Measurements from ENCODE around the gene ATP11A.

ATP11A gene

DNA sequence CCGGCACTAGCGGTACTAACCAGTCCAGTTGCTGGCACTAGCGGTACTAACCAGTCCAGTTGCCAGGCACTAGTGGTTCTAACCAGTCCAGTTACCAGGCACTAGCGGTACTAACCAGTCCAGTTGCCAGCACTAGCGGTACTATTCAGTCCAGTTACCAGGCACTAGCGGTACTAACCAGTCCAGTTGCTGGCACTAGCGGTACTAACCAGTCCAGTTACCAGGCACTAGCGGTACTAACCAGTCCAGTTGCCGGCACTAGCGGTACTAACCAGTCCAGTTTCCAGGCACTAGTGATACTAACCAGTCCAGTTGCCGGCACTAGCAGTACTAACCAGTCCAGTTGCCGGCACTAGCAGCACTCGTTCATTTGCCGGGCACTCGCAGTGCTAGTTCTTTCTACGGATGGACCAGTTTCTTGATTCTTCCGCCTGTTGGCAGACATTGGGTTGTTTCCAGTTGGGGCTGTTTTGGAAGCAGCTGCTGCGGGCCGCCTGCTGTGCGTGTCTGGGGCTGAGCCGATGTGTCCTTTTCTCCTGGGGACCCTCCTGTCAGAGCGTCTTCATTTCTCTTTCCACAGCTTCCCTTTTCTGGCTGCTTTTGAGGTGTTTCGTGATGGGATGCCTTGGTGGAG, 155.8 kb downstream of the ATP11A start:
- TF ChIP-seq, protein P1, sequence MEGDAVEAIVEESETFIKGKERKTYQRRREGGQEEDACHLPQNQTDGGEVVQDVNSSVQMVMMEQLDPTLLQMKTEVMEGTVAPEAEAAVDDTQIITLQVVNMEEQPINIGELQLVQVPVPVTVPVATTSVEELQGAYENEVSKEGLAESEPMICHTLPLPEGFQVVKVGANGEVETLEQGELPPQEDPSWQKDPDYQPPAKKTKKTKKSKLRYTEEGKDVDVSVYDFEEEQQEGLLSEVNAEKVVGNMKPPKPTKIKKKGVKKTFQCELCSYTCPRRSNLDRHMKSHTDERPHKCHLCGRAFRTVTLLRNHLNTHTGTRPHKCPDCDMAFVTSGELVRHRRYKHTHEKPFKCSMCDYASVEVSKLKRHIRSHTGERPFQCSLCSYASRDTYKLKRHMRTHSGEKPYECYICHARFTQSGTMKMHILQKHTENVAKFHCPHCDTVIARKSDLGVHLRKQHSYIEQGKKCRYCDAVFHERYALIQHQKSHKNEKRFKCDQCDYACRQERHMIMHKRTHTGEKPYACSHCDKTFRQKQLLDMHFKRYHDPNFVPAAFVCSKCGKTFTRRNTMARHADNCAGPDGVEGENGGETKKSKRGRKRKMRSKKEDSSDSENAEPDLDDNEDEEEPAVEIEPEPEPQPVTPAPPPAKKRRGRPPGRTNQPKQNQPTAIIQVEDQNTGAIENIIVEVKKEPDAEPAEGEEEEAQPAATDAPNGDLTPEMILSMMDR (IDR thresholded peaks at IDR 0.05; ENCODE audit: low read depth, low read length), result no peak
- TF ChIP-seq EZH2phosphoT487 (IDR thresholded peaks at IDR 0.05; ENCODE audit: low read depth), result no peak
- no peaks in the 10 kb centered on the region for H3K27me3 ChIP-seq (ENCODE audit: low read depth, low read length)
- H3K4me2 ChIP-seq (ENCODE audit: low read length), result no peak overlapping the region
- H3K9ac ChIP-seq (ENCODE audit: low read length), result no peak overlapping the region
- peaks cover 51% of the 10 kb centered on the region for H3K36me3 ChIP-seq (replicated peaks; ENCODE audit: low read depth, low read length)
- H3K9me3 ChIP-seq (ENCODE audit: insufficient read depth, low read length), result no peaks in the 10 kb centered on the region
- no peaks in the 10 kb centered on the region for H3K79me2 ChIP-seq (ENCODE audit: low read length)
- H2AFZ ChIP-seq (ENCODE audit: low read depth, low read length), result no peak overlapping the region
- no peaks in the 10 kb centered on the region for H4K20me1 ChIP-seq (ENCODE audit: insufficient read depth, low read length)
- no peak overlapping the region for H3K27ac ChIP-seq (ENCODE audit: low read length)
- H3K4me1 ChIP-seq (ENCODE audit: low read length), result peaks cover 27% of the 10 kb centered on the region
- no peak overlapping the region for H3K4me3 ChIP-seq (ENCODE audit: low read length)

DNA sequence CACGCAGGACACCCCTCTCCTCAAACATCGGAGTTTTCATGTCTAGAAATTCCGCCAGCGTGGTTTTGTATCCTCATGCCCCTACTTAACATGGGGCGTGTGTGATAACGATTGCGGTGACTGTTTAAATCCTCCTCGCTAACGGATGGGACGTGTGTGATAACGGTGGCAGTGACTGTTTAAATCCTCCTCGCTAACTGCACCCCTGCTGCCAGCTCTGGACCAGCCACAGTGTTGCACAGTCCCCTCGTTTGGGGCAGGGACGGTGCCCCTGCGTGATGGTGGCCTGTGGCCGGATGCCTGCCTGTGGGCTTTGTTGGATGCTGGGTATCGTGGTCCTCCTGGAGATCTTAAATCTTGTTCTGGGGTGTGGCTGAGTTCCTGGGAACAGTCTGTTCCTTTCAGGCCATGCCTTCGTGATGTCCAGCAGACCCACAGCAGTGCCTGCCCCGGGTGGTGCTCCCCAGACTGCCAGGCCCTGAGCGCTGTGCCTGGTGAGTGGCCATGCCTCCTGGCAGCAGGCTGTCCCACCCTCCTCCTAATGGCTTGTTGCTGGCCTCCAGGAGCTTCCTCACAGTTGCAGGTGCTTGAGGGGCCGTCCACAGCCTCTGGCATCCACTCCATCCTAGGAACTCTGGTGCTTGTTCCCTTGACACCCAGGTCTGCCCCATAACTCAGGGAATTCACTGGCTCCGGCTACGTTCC, 156.7 kb downstream of the ATP11A start:
- Histone ChIP-seq H3K9ac (ENCODE audit: low read length) (no peak overlapping the region), H3K79me2 (ENCODE audit: low read length) (no peaks in the 10 kb centered on the region), H2AFZ (ENCODE audit: low read depth, low read length) (no peak overlapping the region), H3K4me2 (ENCODE audit: low read length) (no peak overlapping the region), H3K4me1 (ENCODE audit: low read length) (peaks cover 27% of the 10 kb centered on the region), H3K9me3 (ENCODE audit: insufficient read depth, low read length) (no peaks in the 10 kb centered on the region), H3K36me3 (replicated peaks; ENCODE audit: low read depth, low read length) (peaks cover 57% of the 10 kb centered on the region), H3K27ac (ENCODE audit: low read length) (no peak overlapping the region), H3K27me3 (ENCODE audit: low read depth, low read length) (no peaks in the 10 kb centered on the region), H3K4me3 (ENCODE audit: low read length) (no peak overlapping the region), H4K20me1 (ENCODE audit: insufficient read depth, low read length) (no peaks in the 10 kb centered on the region)
- TF ChIP-seq, protein P1 (IDR thresholded peaks at IDR 0.05; ENCODE audit: low read depth, low read length), result no peak
- TF ChIP-seq EZH2phosphoT487 (IDR thresholded peaks at IDR 0.05; ENCODE audit: low read depth), result no peak

DNA sequence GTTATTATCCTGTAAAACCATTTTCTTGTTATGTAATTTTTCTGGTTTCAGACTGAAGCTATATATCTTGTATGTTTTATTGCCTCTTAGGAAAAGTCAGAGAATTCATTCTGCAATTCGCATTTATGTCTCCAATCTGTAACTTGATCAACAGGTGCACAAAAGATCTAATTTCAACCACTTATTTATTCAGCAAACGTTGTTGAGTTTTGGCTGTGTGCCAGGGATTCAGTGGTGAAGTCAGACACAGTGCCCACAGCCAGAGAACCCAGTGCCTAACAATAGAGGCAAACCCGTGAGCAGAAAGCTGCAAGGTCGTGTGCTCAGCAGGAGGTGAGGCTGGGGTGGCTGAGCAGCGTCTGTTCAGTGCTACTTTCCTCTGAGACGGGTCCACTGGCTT, 159.7 kb downstream of the ATP11A start:
- Histone ChIP-seq H3K4me1 (ENCODE audit: low read length) (peaks cover 35% of the 10 kb centered on the region), H3K79me2 (ENCODE audit: low read length) (no peaks in the 10 kb centered on the region), H2AFZ (ENCODE audit: low read depth, low read length) (no peak overlapping the region), H4K20me1 (ENCODE audit: insufficient read depth, low read length) (no peaks in the 10 kb centered on the region), H3K27ac (ENCODE audit: low read length) (no peak overlapping the region), H3K9ac (ENCODE audit: low read length) (no peak overlapping the region), H3K27me3 (ENCODE audit: low read depth, low read length) (no peaks in the 10 kb centered on the region), H3K4me3 (ENCODE audit: low read length) (no peak overlapping the region), H3K36me3 (replicated peaks; ENCODE audit: low read depth, low read length) (peaks cover 61% of the 10 kb centered on the region), H3K4me2 (ENCODE audit: low read length) (peak overlapping the region; percentile 19; the same call in 1 of the 2 replicates), H3K9me3 (ENCODE audit: insufficient read depth, low read length) (no peaks in the 10 kb centered on the region)
- no peak for TF ChIP-seq EZH2phosphoT487 (IDR thresholded peaks at IDR 0.05; ENCODE audit: low read depth)
- TF ChIP-seq, protein P1 (IDR thresholded peaks at IDR 0.05; ENCODE audit: low read depth, low read length), result no peak

DNA sequence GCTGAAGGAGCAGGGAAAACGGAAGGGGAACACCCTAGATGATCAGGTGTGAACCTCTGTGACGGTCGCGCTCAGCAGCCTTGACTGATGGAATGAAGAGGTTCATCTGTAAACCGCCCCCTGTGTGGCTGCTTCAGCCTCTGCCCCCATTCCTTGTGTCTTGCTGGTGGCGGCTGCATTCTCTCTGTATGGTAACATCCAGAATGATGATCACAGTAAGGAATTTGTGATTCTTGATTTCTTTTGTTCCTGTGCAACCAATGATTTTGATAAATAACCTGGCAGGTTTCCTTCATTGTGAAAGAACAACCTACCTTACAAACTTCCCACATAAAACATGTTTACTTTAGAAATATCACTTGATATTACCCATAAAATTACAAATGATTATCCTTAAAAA, 160.4 kb downstream of the ATP11A start:
- H3K9me3 ChIP-seq (ENCODE audit: insufficient read depth, low read length), result no peaks in the 10 kb centered on the region
- H3K36me3 ChIP-seq (replicated peaks; ENCODE audit: low read depth, low read length), result peaks cover 65% of the 10 kb centered on the region
- no peaks in the 10 kb centered on the region for H3K79me2 ChIP-seq (ENCODE audit: low read length)
- H3K27me3 ChIP-seq (ENCODE audit: low read depth, low read length), result no peaks in the 10 kb centered on the region
- peaks cover 35% of the 10 kb centered on the region for H3K4me1 ChIP-seq (ENCODE audit: low read length)
- H3K27ac ChIP-seq (ENCODE audit: low read length), result no peak overlapping the region
- no peaks in the 10 kb centered on the region for H4K20me1 ChIP-seq (ENCODE audit: insufficient read depth, low read length)
- no peak overlapping the region for H2AFZ ChIP-seq (ENCODE audit: low read depth, low read length)
- H3K4me3 ChIP-seq (ENCODE audit: low read length), result no peak overlapping the region
- no peak for TF ChIP-seq EZH2phosphoT487 (IDR thresholded peaks at IDR 0.05; ENCODE audit: low read depth)
- TF ChIP-seq, protein P1 (IDR thresholded peaks at IDR 0.05; ENCODE audit: low read depth, low read length), result no peak
- H3K4me2 ChIP-seq (ENCODE audit: low read length), result peak overlapping the region; percentile 19; the same call in 1 of the 2 replicates
- no peak overlapping the region for H3K9ac ChIP-seq (ENCODE audit: low read length)
